Stimulated activated CD8-positive, alpha-beta memory T cell treated with anti-CD3 and anti-CD28 coated beads, Interleukin-12 subunit alpha, Interleukin-12 subunit beta, amount 100 ng/mL, for 1 hour (primary cell): Measurements from ENCODE around the gene LY6G6C.

Experiments used
- DNase-seq: peaks from one replicate; pipeline ENCODE4 v3.0.0-alpha.2; 2020; ENCODE audit warnings: low read depth

The LY6G6C gene

DNA sequence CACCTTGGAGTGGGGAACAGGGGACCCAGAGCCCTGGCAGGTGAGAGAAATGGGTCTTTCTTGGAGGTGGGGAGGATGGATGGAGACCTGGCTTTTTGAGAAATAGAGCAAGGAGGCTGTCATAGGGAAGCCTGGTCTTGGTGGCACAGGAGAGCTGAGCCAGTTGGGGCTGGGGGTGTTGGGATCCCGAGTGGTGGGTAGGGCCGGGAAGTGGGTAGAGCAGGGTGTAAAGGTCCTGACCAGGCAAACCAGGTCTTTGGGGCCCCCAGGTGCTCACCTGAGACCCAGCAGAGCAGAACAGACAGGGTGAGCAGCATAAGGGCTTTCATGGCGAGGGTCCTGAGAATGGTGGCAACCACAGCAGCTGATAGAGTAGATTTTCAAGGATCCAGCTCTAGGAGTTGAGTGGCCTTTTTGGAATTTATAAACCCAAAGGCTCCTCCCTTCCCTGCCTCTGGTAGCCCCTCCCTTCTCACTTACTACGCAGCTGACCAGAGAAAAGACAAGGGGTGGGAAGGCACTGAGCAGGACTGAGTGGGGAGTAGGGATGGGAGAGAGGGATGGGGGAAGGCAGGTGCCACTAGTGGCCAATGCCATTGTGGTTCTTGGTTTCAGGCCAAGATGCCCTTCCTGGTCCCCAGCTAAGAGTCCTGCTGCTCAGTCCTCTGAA, at the start of gene LY6G6C:
LY6G6C (minus strand) TSS at position 396 of the 670 bp plus-strand sequence; CDS start at position 329, 67 bp downstream.
- DNase-seq, result no peak

GRCh38 chr6:31770860-31771259, 49.3 kb upstream of the LY6G6C start:
- no peak for DNase-seq

DNA sequence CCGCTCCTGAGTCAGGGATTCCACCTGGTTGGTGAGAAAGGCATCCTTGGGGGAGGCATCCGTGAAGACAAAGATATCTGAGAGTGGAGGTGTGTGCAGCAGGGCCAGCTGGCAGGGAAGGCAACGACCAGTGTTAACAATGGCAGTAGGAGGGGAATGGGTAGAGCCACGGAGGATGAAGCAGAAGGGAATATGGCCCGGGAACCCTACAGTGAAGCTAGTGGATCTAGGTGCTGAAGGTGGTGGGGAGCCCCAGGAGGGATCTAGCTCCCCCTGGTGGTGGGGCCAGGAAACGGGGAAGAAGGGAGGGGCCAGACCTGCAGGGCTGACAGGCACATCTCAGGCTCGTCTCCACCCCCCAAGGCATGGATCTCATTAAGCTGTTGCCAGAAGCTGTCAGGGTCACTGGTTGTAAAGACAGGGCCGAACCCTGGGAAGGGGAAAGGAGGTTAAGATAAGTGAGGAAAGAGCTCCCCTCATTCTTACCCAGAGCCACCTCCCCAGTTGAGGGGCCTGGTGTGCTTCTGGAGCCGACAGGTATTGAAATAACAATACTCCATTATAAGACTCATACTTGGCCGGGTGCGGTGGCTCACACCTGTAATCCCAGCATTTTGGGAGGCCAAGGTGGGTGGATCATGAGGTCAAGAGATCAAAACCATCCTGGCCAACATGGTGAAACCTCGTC, 48.3 kb upstream of the LY6G6C start:
- DNase-seq, result peak; percentile 70

GRCh38 chr6:31768363-31769257, 47.1 kb upstream of the LY6G6C start:
- DNase-seq, result no peak

GRCh38 chr6:31767096-31767645, 45.6 kb upstream of the LY6G6C start:
- no peak for DNase-seq

DNA sequence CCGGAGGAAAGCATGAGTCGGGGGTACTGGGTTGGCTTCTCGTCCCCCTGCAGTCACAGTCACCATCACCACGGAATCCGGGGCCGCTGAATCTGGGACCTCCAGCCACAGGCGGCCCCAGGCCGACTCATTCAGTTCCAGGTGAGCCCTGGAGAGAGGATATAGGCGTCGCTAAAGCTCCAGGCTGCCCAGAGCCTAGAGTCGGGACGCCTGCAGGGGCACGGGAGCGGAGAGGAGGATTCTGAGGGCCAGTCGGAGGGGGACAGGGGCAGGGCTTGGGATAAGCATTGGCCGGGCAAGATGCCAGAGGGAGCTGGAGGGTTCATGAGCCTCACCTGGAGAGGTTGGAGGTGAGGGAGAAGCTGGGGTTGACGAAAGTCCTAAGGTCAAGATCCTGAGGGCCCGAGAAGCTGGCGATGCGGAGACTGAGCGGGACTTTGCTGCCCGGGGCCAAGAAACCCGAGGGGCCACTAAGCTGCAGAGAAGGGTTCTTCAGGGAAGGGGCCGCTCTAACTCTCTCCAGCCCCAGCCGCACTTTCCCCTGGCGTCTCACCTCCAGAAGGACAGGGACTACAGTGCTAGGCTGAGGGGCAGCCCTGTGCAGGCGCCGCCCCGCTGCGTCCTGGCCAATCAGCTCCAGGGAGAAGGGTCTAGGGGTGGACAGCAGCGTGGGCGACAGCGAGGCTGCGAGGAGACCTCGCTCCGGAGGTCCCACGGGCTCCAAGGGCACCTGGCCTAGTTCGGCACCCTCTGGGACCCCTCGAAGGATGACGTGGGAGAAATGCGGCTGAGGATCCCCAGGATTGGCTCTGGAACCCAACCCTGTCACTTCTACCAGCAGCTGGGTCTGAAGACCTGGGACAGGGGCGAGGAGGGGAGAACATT, 44.6 kb upstream of the LY6G6C start:
- no peak for DNase-seq

DNA sequence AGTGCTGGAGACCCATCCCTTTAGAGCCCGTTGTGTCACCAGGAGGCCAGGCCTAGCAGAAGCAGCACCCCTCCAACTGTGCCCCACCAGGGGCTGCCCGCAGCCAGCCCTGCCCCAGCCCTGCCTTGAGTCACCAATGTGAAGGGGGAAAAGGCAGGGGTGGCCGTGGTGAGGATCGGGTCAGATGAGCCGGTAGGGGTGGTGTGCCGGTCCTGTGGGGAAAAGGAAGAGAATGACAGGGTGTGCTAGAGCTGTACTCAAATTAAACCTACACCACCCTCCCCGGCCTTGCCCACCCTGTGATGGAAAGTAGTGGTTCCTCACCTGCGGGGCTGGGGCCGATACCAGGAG, 44.0 kb upstream of the LY6G6C start:
- DNase-seq, result no peak

- DNase-seq, result no peak
These were observed 42.7 kb upstream of the LY6G6C start for GRCh38 chr6:31764198-31764597.

DNA sequence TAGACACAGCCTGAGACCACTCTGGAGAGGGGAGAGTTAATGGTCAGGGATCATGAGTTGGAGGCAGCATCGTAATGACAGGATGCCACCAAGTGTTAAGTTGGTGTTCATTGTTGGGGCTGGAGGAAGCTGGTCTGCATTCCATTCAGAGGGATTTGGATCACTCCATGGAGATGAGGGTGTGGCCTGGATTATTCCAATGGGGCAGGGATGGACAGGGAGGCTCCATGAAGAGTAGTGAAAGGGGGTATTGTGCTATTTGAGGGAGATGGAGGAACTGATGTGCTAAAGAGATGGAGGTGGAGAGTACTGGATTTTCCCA, 42.0 kb upstream of the LY6G6C start:
- DNase-seq, result no peak

DNA sequence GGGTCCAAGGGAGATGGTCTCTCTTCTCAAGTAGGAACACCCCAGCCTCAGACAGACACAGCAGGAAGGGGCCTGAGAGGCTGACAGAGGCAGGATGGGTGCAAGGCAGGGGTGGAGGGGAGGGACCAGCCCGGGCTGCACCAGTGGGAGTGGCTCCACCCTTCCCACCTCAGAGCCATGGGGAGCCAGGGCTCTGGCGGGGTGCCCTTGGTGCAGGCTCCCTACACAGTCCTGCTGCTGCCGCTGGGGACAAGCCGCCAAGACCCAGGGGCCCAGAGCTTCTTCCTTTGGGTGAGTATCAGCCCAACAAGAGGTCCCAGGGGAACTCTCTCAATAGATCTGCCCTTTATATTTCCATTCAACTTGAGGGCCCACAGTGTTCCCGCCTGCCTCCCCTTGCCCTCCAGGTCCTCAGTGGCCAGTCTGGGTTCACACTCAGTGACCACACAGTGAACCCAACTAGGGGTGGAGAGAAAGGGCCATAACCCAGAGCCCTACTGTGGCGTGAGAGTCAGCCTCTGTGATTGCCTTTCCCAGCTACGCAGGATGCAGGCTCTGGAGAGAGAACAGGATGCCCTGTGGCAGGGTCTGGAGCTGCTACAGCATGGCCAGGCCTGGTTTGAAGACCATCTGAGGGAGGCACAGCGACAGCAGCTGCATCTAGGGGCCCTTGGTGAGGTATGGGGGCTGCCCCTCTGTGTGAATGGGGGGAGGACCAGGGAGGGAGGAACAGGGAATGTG, 41.5 kb upstream of the LY6G6C start:
- DNase-seq, result no peak

GRCh38 chr6:31762356-31762755, 40.8 kb upstream of the LY6G6C start, which contains the start of gene SAPCD1:
Gene SAPCD1 (plus strand): TSS chr6:31762656. CDS start chr6:31763055, 399 bp downstream.
- no peak for DNase-seq

DNA sequence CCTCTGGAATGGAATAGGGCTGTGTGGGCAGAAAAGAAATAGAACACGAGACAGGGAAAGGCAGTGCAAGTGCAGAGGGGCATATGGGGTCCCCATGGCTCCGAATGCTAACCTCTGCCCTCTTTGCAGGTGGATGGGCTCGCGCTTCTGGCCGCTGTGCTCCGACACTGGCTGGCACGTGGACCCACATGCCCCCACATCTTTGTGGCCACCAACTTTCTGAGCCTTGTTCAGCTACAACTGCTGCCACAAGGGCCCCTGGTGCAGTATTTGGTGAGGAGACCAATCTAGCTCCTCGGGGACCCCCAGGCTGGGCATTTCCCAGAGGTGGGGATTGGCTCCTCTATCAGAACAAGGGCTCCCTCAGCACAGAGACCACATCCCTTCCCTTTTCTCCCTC, 39.8 kb upstream of the LY6G6C start:
- no peak for DNase-seq

GRCh38 chr6:31760790-31761189, 39.2 kb upstream of the LY6G6C start:
- DNase-seq, result no peak

DNA sequence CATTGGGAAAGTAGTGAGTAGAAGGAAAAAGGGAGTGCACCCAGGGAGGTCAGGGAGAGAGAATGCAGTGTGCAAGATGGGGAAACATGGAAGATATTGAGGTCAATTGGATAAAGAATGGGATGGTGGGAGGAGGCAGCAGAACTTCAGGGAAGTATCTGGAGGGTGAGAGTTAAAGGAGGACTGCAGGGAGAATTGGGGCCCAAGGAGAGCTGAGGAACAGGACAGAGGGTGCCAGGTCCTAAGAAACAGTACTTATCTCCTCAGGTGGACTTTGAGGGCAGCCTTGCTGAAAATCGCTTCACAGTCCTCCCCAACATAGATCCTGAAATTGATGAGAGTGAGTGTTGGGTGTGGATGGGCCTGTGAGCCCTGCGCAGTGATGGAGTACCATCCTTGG, 36.7 kb upstream of the LY6G6C start:
- no peak for DNase-seq

- no peak for DNase-seq
These were observed 31.3 kb upstream of the LY6G6C start for GRCh38 chr6:31752739-31753319.

DNA sequence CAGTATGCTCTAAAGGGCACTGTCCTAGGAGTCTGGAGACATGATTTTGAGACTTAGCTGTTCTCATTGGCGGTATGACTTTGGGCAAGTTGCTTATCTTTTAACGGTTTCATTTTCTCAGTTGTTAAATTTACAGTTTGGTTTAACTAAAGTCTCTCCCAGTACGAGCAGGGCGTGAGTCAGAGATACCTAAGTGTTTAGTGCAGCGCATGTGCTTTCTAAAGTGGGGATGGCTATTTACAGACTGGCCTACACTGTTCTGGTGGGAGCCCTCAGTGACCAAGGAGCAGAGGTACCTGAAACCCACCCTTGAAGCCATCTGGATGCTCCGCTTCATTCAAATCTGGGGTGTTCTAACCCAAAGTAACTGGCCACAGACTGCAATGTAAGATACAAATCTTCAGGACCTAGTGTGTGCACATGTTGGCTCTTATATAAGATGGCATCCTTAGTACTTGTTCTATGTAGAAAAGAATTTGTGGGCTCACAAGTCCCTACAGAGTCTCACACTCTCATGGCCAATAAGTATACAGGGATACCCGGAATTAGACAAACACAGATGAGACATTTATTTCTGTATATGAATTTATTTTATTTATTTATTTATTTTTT, 29.0 kb upstream of the LY6G6C start:
- no peak for DNase-seq

GRCh38 chr6:31749301-31750036, 27.9 kb upstream of the LY6G6C start:
- no peak for DNase-seq

GRCh38 chr6:31744422-31744821, 22.9 kb upstream of the LY6G6C start:
- no peak for DNase-seq

GRCh38 chr6:31742894-31743293, 21.3 kb upstream of the LY6G6C start:
- DNase-seq, result no peak
